Fibroblast of gingiva (primary cell): ENCODE results near the gene PRDM16.

Experiments used
- DNase-seq: peaks from one replicate; pipeline ENCODE4 v3.0.0-alpha.2; 2011; ENCODE audit warnings: low read depth

Gene PRDM16

GRCh38 chr1:3124246-3124645, 55.2 kb downstream of the PRDM16 start:
- DNase-seq: no peak

- no peak for DNase-seq
Measured at GRCh38 chr1:3125078-3125477, 56.1 kb downstream of the PRDM16 start.

- DNase-seq: no peak
Measured at GRCh38 chr1:3125546-3126368, 56.8 kb downstream of the PRDM16 start.

- peak; percentile 26 for DNase-seq
Measured at GRCh38 chr1:3126756-3127678, 58.0 kb downstream of the PRDM16 start.

- no peak for DNase-seq
Measured at GRCh38 chr1:3127738-3128137, 58.7 kb downstream of the PRDM16 start.

GRCh38 chr1:3128431-3129132, 59.6 kb downstream of the PRDM16 start:
- no peak for DNase-seq

- no peak for DNase-seq
Measured at GRCh38 chr1:3129133-3129490, 60.1 kb downstream of the PRDM16 start.

DNA sequence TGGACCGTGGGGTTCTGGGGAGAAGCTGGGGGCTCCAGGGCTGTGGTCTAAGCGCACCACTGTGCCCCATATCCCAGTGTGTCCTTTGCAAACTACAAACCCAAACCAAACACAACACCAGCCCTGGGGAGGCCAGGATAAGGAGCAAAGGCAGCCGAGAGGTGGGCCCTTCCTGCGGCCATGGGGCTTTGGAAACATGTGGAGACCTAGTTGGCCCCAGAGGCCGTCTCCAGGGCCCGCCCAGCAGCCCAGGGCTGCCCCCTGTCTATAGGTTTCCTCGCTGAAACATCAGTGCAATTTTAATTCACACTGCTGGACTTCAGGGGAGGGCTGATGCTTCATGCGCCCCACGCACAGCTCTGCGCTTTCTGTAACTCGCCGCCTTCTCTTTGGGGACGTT, 61.3 kb downstream of the PRDM16 start:
- DNase-seq: no peak

DNA sequence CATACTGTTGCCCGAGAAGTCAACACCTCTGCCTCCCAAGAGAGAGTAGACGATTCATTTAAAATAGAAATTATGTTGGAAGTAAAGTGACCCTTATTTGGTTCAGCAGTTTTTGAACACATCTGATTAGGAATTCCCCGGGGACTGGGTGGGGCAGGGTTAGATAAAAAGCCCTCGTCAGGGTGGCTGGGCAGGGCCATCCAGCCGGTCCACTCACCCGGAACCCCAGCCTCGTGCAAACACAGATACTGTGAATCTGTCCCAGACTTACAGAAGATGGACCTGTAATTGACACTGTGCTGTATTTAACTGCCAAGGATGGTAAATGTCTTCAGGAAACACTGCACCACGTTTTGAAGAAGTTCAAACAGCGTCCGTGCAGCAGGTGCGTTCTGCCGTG, 63.7 kb downstream of the PRDM16 start:
- DNase-seq: no peak

DNA sequence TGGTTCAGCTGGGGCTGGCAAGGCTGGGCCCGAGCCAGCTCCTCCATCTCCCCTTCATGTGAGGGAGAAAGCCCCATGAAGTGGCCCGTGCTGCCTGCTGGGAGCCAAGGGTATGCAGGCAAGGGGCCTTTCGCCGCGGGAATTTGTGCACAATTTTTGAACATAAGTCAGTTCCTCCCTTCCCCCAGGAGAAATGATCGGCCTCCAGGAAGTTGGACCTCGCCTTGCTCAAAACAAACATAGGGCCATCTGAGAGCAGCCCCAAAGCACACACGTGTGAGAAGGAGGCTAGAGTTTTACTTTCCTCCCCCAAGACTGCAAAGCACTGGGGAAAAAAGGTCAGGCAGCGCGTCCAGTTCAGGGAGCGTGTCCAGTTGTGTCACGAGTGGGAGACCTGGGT, 64.7 kb downstream of the PRDM16 start:
- DNase-seq: no peak

- DNase-seq: no peak
Measured at GRCh38 chr1:3134381-3135072, 65.5 kb downstream of the PRDM16 start.

DNA sequence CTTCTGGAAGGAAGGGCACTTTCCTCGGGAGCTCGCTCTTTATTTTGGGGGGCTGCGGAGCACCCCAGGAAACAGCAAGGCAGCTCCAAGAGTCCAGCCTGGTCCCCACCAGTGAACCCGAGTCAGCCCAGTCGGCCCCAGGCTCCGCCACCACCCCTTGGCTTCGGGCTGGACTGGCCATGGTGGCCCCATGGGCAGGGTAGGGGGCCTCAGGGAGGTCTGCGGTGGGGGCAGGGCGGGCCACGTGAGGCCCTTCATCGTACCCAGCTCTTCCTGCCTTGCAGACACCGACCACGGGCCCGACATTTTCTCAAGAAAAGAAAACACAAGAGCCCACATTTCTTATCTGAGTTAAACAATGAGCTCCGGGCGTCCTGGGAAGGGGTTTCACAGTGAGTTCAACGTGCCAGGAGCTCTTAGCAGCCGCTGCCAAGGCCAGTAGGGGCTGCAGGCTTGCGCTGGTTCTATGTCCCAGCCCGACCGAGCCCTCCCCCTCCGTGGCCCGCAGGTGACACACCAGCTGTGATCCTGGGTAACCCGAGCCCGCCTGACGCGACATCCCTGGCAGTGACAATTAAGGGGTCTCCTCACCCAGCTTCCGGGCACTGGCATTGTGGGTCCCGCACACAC, 66.2 kb downstream of the PRDM16 start:
- DNase-seq: no peak

DNA sequence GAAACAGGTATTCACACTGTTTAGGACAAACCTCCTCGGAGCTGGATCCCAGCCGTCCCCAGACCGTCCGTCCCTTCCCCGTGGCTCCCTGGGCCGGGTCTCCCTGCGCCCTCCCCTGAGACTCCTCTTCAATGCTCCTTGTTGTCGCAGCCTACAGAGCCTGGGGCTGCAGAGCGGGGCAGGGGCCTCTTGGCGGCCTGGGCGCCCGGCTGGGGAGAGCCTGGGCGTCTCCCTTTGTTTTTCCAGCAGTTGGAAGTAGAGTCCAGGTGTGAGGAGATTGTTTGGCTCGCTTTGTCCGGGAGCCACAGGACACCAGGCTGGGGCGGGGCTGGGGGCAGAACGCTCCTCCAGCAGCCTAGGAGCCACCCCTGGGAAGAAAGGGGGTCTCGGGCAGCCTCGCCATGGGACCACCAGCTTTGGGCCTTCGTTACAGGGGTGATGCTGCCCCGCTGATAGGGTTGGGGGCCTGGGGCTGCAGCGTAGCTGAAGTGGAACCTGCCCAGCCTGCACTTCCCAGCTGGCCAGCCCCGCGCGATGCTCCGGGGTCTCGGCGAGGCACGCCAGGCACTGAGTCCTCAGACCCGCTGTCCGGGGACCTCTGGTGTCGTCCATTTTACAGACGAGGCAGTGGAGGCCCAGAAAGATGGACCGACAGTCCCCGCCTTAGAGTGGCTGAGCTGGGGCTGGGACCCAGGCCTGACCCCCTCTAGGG, 66.9 kb downstream of the PRDM16 start:
- no peak for DNase-seq

DNA sequence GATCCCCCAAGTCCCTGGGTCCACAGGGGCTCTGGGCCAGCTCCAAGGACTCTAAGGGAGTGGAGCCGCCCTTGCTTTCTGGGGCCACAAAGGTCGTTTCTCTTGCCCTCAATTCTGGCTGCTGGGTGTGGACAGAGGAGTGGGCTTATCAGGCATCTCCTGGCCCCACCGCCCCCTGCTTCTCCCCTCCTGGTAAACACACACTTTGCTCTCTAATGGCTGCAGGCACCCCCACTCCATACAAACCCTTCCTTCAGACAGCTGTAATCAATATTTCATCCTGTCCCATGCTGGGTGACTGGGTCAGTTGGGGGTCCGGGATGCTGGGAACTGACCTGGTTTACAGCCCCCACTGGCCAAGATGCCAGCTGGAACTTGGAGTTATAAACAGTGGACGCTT, 67.5 kb downstream of the PRDM16 start:
- DNase-seq: no peak

GRCh38 chr1:3137111-3138100, 68.4 kb downstream of the PRDM16 start:
- DNase-seq: no peak

DNA sequence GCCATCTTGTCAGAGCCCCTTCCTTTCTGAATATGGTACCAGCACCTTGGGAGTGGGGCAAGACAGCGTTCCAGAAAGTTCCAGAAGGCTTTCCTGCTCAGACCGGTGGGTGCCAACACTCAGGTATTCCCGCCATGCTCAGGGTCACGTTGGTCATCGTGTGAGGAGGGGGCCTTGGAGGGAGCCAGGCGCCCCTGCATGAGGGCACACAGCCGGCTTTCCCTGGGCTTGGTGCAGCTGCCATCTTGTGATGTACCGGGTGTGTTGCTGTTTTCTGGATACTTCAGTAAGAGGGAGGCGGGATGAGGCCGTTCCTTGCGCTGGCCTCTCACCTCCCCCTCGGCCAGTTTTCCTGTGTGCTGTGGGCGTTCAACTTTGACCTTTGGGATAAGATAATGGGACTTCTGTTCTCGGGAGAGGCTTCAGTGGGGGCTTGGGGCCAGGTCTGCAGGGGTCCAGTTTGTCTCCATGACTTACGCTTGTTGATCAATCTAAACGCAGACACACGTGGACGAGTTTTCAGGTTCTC, 69.7 kb downstream of the PRDM16 start:
- DNase-seq: no peak

GRCh38 chr1:3139451-3139852, 70.4 kb downstream of the PRDM16 start:
- no peak for DNase-seq

- no peak for DNase-seq
Measured at GRCh38 chr1:3139871-3140361, 70.9 kb downstream of the PRDM16 start.

- no peak for DNase-seq
Measured at GRCh38 chr1:3140437-3140836, 71.4 kb downstream of the PRDM16 start.
